H9 (cell line): ENCODE measurements around the gene RGP1. TPM values are rescaled to one million over a fixed set of nuclear protein-coding genes. Genes with fewer than 3 reads are reported as not detected.
A peak's percentile ranks its signal among the peaks of the same experiment; 100 is the strongest.

Experiments
- DNase-seq: peaks from one replicate; pipeline ENCODE4 v3.0.0-alpha.2; 2017
- H2AFZ ChIP-seq: one replicate; pipeline ENCODE4 v1.6.1; 2013; ENCODE audit warnings: mild to moderate bottlenecking, low read length, control low read depth, moderate library complexity
- H2AK5ac ChIP-seq: 2 replicates; pipeline ENCODE4 v1.6.1; 2013; ENCODE audit warnings: low read length, control low read depth, mixed read lengths; ENCODE audit not compliant: insufficient read length
- H2BK120ac ChIP-seq: one replicate; pipeline ENCODE4 v1.6.1; 2013; ENCODE audit warnings: low read depth, mild to moderate bottlenecking, low read length, control low read depth, inconsistent platforms; ENCODE audit not compliant: poor library complexity, severe bottlenecking
- H2BK12ac ChIP-seq: 2 replicates; pipeline ENCODE4 v1.6.1; 2013; ENCODE audit warnings: low read length, control low read depth, mixed read lengths, low read depth; ENCODE audit not compliant: insufficient read length
- H2BK15ac ChIP-seq: 2 replicates; pipeline ENCODE4 v1.6.1; 2013; ENCODE audit warnings: low read depth, low read length, control low read depth
- H2BK20ac ChIP-seq: one replicate; pipeline ENCODE4 v1.6.1; 2013; ENCODE audit warnings: low read depth, mild to moderate bottlenecking, low read length, control low read depth, inconsistent platforms; ENCODE audit not compliant: poor library complexity, severe bottlenecking
- H2BK5ac ChIP-seq: 2 replicates; pipeline ENCODE4 v1.6.1; 2013; ENCODE audit warnings: low read length, control low read depth, mixed read lengths; ENCODE audit not compliant: insufficient read length
- H3K14ac ChIP-seq: 2 replicates; pipeline ENCODE4 v1.6.1; 2013; ENCODE audit warnings: low read length, control low read depth; ENCODE audit not compliant: insufficient read depth
- H3K18ac ChIP-seq: 2 replicates; pipeline ENCODE4 v1.6.1; 2013; ENCODE audit warnings: low read depth, mild to moderate bottlenecking, mixed read lengths, low read length, control low read depth; ENCODE audit not compliant: insufficient read length
- H3K23ac ChIP-seq: 2 replicates; pipeline ENCODE4 v1.6.1; 2013; ENCODE audit warnings: low read length, control low read depth, mixed read lengths, low read depth; ENCODE audit not compliant: insufficient read length
- H3K23me2 ChIP-seq: 2 replicates; pipeline ENCODE4 v1.6.1; 2013; ENCODE audit warnings: low read depth, mild to moderate bottlenecking, mixed read lengths, low read length, control low read depth; ENCODE audit not compliant: insufficient read length, poor library complexity, severe bottlenecking
- H3K27ac ChIP-seq: 2 replicates; pipeline ENCODE4 v1.5.1; 2013; ENCODE audit warnings: low read length, control low read depth, mixed read lengths, low read depth; ENCODE audit not compliant: insufficient read length
- H3K27me3 ChIP-seq: 2 replicates; pipeline ENCODE4 v1.6.1; 2013; ENCODE audit warnings: low read length, control low read depth, inconsistent platforms; ENCODE audit not compliant: insufficient read depth
- H3K4ac ChIP-seq: 2 replicates; pipeline ENCODE4 v1.6.1; 2013; ENCODE audit warnings: low read depth, mild to moderate bottlenecking, control low read depth, inconsistent platforms, low read length, moderate library complexity
- H3K4me1 ChIP-seq: 2 replicates; pipeline ENCODE4 v1.6.1; 2013; ENCODE audit warnings: low read length, control low read depth, inconsistent platforms; ENCODE audit not compliant: insufficient read depth
- H3K4me2 ChIP-seq: 2 replicates; pipeline ENCODE4 v1.6.1; 2013; ENCODE audit warnings: low read length, control low read depth, mixed read lengths; ENCODE audit not compliant: insufficient read length, insufficient read depth
- H3K56ac ChIP-seq: 2 replicates; pipeline ENCODE4 v1.6.1; 2013; ENCODE audit warnings: low read depth, mild to moderate bottlenecking, mixed read lengths, low read length, control low read depth; ENCODE audit not compliant: insufficient read length
- H3K79me1 ChIP-seq: 2 replicates; pipeline ENCODE4 v1.6.1; 2013; ENCODE audit warnings: low read depth, mild to moderate bottlenecking, moderate library complexity, low read length, control low read depth, inconsistent platforms; ENCODE audit not compliant: insufficient read depth, poor library complexity, severe bottlenecking
- H3K79me2 ChIP-seq: 2 replicates; pipeline ENCODE4 v1.6.1; 2013; ENCODE audit warnings: low read length, control low read depth, inconsistent platforms; ENCODE audit not compliant: insufficient read depth
- H3K9ac ChIP-seq: 2 replicates; pipeline ENCODE4 v1.6.1; 2013; ENCODE audit warnings: low read length, control low read depth, mixed read lengths; ENCODE audit not compliant: insufficient read length; ENCODE audit errors: extremely low read depth
- H3K9me3 ChIP-seq: one replicate; pipeline ENCODE4 v1.6.1; 2013; ENCODE audit warnings: low read depth, low read length, inconsistent platforms; ENCODE audit not compliant: control insufficient read depth
- H3T11ph ChIP-seq: one replicate; pipeline ENCODE4 v1.6.1; 2013; ENCODE audit warnings: mild to moderate bottlenecking, low read length, control low read depth, inconsistent platforms
- H4K20me1 ChIP-seq: one replicate; pipeline ENCODE4 v1.6.1; 2013; ENCODE audit not compliant: control insufficient read depth, insufficient read length, insufficient read depth
- H4K5ac ChIP-seq: 2 replicates; pipeline ENCODE4 v1.6.1; 2013; ENCODE audit warnings: low read depth, mild to moderate bottlenecking, mixed read lengths, low read length, control low read depth; ENCODE audit not compliant: insufficient read length
- H4K8ac ChIP-seq: replicated peaks from 2 replicates; pipeline ENCODE4 v1.6.1; 2013; ENCODE audit warnings: low read length, control low read depth, mixed read lengths, low read depth; ENCODE audit not compliant: insufficient read length
- H4K91ac ChIP-seq: 2 replicates; pipeline ENCODE4 v1.6.1; 2013; ENCODE audit warnings: low read depth, mild to moderate bottlenecking, moderate library complexity, mixed read lengths, low read length, control low read depth; ENCODE audit not compliant: insufficient read length
- H3K27ac Mint-ChIP-seq, 3 experiments: 2 replicates in 2 of 3; 3 replicates in 1 of 3; pipeline ENCODE4 v1.8.0; 2020 to 2021; ENCODE audit warnings: mixed read lengths in 3 of 3, mild to moderate bottlenecking in 1 of 3, moderate library complexity in 1 of 3
- H3K27me3 Mint-ChIP-seq: 2 replicates; pipeline ENCODE4 v1.8.0; 2021; ENCODE audit warnings: low read depth, mild to moderate bottlenecking, moderate library complexity, mixed read lengths
- H3K36me3 Mint-ChIP-seq, 3 experiments: 2 replicates in 2 of 3; 3 replicates in 1 of 3; pipeline ENCODE4 v1.8.0; 2020 to 2021; ENCODE audit warnings: low read depth in 3 of 3, mixed read lengths in 3 of 3; ENCODE audit not compliant: insufficient read depth in 1 of 3
- H3K4me1 Mint-ChIP-seq, 2 experiments: 2 replicates each; pipeline ENCODE4 v1.8.0; 2020; ENCODE audit warnings: mixed read lengths in 2 of 2
- H3K4me3 Mint-ChIP-seq, 2 experiments: 2 replicates in 1 of 2; 3 replicates in 1 of 2; pipeline ENCODE4 v1.8.0; 2020 to 2021; ENCODE audit warnings: mild to moderate bottlenecking in 2 of 2, mixed read lengths in 2 of 2, moderate library complexity in 1 of 2
- H3K9me3 Mint-ChIP-seq, 2 experiments: 2 replicates in 1 of 2; 3 replicates in 1 of 2; pipeline ENCODE4 v1.8.0; 2020; ENCODE audit warnings: mild to moderate bottlenecking in 2 of 2, mixed read lengths in 2 of 2, moderate library complexity in 1 of 2
- CTCF ChIP-seq: fragments of 200-600 bp; sonication (generic); conservative IDR thresholded peaks from 3 replicates; pipeline ENCODE4 v1.8.0; 2021; ENCODE audit warnings: antibody characterized with exemption, mild to moderate bottlenecking
- WGBS: extraction: QIAGEN DNeasy Blood & Tissue Kit; methylation state at CpG from one replicate; pipeline ENCODE4 v1.1.7; 2013; ENCODE audit warnings: missing lambda C conversion rate, low lambda C conversion rate, mixed read lengths; ENCODE audit not compliant: insufficient read length; ENCODE audit errors: extremely low coverage; 5-methylcytosine and 5-hydroxymethylcytosine counted together
- total RNA-seq: library from RNA; stranded (reverse); gene quantifications from 2 replicates; pipeline ENCODE4 v1.2.1, GENCODE V29; 2021

The RGP1 gene
- total RNA-seq, 1 experiment from 2014 or later: 25.7 TPM

GRCh38 chr9:35790025-35790384 lies 40.9 kb downstream of the RGP1 start:
- no CpG with 5 or more reads among the region's 4 CpGs for WGBS
- Histone ChIP-seq H3K23me2 (peaks cover 3% of the 10 kb centered on the region), H2BK120ac (no peak overlapping the region), H3K27me3 (no peaks in the 10 kb centered on the region), H4K5ac (no peak overlapping the region), H3K27ac (no peak overlapping the region), H4K91ac (no peak overlapping the region), H2AFZ (no peak overlapping the region), H3K18ac (no peak overlapping the region), H2BK12ac (no peak overlapping the region), H3K56ac (no peak overlapping the region), H3K14ac (no peak overlapping the region), H3K4me2 (no peak overlapping the region), H3K4ac (no peak overlapping the region), H2AK5ac (no peak overlapping the region), H2BK5ac (no peak overlapping the region), H2BK20ac (no peak overlapping the region), H3K79me1 (no peaks in the 10 kb centered on the region), H3K79me2 (no peaks in the 10 kb centered on the region), H3T11ph (no peak overlapping the region), H3K9me3 (no peaks in the 10 kb centered on the region), H3K23ac (no peak overlapping the region), H4K20me1 (no peaks in the 10 kb centered on the region), H3K4me1 (no peaks in the 10 kb centered on the region), H4K8ac (no peak overlapping the region), H2BK15ac (no peak overlapping the region), H3K9ac (no peak overlapping the region)
- no peak for TF ChIP-seq CTCF
- no peak for DNase-seq
- Mint-ChIP-seq H3K4me1 (peaks cover 17 to 19% of the 10 kb centered on the region in 2 experiments), H3K27me3 (peaks cover 4% of the 10 kb centered on the region), H3K9me3 (no peaks in the 10 kb centered on the region), H3K4me3 (peak overlapping the region in 1 of 2 experiments; percentile 85; a peak in 2 of 5 replicates), H3K27ac (no peak overlapping the region), H3K36me3 (peaks cover 0 to 14% (median 8%) of the 10 kb centered on the region in 3 experiments; a peak in 6 of 7 replicates)
